GM18907 (cell line): ENCODE measurements around the gene MGAT4B.
"Not testable (repeated sequence)": the region's sequence is repeated elsewhere in the genome, so short reads cannot be mapped to it uniquely, and the experiment has no call there.

Experiments
- ATAC-seq: cut with Tn5 transposase; IDR thresholded peaks from one replicate; pipeline ENCODE4 v1.9.1; 2021; ENCODE audit warnings: mild to moderate bottlenecking, moderate library complexity; ENCODE audit not compliant: unreplicated experiment

The MGAT4B gene

GRCh38 chr5:179795863-179796833 is 10.5 kb downstream of the MGAT4B start:
- peak; percentile 69 for ATAC-seq

DNA sequence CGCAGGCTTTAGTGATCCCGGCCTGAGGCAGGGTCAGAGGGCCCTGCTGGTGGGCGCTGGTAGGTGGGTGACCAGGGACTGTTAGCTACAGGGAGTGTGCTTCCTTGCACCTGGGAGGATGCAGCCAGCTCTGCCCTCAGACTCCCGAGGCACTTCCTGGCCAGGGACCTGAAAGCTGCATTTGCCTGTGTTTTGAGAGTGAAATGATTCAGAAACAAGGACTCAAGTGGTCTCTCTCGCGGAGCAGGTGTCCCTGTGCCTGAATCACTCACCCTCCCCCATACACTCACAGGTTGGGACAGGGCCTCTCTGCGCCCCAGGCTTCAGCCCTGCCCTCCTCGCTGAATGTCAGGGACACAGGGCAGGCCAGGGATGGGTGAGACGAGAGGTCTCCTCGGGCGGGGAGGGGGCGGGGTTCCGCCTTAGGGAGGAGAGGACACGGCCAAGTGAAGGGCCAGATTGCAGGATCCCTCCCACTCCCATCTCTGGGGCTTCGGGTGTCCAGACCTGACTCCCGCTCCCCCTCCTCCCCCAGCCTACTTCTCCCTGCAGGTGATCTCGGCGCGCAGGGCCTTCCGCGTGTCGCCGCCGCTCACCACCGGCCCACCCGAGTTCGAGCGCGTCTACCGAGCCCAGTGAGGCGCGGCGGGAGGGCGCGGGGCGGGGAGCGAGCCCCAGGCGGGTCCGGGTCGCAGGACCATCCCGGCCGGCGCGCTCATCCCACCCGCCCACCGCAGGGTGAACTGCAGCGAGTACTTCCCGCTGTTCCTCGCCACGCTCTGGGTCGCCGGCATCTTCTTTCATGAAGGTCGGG is 11.4 kb downstream of the MGAT4B start:
- ATAC-seq, result peak; percentile 1

- ATAC-seq, result no peak
Measured at GRCh38 chr5:179794575-179794974, 12.1 kb downstream of the MGAT4B start.

- no peak for ATAC-seq
Measured at GRCh38 chr5:179794171-179794570, 12.5 kb downstream of the MGAT4B start.

DNA sequence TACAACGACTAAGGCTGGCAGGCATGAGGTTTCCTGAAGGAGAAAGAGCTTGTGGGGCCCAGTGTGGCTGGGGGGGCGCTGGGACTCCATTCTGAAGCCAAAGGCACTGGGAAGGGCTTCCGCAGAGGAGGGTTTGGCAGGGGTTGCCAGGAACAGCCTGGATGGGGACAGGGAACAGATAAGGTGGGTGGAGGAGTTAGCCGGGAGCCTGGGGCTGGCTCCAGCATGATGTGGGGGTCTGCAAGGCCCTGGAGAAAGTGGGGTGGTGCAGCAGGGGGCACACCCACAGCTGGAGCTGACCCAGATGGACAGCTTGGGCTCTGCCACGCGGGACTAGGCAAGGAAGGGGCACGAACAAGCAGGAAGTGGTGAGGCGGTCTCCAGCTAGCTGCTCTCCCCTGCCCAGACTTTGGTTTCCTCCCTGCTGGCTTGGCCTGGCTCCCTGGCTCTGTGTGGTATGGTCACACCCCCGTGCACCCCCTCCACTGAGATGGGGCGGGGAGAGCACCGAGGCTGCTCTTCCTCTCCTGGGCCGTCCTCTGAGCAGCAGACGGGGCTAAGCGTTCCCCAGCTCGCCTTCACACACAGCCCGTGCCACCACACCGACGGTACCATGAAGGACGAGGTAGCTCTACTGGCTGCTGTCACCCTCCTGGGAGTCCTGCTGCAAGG is 13.1 kb downstream of the MGAT4B start, which contains the start of gene LTC4S:
TSS of gene LTC4S (plus strand) at position 519 of the 672 bp plus-strand sequence. CDS start at position 614, 95 bp downstream.
- ATAC-seq, result no peak

DNA sequence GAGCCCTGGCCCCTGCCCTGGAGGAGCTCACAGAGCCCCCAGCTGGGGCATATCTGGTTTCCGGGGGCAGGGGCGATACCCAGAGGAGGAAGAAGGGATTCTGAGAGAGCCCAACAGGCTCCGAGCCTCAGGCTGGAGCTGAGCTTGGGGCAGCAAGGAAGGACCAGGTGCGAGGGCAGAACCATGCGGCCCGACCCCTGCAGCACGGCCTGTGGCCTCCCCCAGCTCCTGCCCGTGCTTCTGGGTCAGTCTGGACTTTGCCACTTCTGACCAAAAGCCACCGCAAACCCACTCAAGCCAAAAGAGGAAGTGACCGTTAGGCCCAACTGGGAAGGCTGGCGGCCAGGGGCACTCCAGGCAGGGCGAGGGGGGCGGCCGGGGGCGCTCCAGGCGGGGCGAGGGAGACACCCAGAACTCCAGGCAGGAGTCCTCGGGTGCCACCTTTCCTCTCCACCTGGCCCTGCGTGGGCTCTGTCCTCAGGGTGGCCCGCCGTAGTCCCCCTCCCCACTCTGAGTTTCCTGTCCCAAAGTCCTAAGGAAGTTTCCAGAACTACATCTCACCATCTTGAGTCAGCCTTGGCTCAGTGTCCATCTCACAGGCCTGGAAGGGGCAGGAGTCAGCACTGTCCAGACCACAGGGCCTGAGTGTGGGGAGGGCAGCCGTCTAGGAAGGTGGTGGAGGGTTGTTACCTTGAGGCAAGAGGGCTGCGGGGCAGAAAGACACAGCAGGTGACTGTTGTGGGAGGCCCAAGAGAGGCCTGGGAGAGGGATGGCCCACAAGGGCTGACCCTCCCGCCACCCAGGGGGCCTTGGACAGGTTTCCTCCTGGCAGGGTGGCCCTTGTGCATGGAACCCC is 13.8 kb downstream of the MGAT4B start:
- no peak for ATAC-seq

GRCh38 chr5:179791881-179792611 is 14.6 kb downstream of the MGAT4B start:
- ATAC-seq, result no peak

- not testable (repeated sequence) for ATAC-seq
Measured at GRCh38 chr5:179789278-179789677, 17.4 kb downstream of the MGAT4B start.

DNA sequence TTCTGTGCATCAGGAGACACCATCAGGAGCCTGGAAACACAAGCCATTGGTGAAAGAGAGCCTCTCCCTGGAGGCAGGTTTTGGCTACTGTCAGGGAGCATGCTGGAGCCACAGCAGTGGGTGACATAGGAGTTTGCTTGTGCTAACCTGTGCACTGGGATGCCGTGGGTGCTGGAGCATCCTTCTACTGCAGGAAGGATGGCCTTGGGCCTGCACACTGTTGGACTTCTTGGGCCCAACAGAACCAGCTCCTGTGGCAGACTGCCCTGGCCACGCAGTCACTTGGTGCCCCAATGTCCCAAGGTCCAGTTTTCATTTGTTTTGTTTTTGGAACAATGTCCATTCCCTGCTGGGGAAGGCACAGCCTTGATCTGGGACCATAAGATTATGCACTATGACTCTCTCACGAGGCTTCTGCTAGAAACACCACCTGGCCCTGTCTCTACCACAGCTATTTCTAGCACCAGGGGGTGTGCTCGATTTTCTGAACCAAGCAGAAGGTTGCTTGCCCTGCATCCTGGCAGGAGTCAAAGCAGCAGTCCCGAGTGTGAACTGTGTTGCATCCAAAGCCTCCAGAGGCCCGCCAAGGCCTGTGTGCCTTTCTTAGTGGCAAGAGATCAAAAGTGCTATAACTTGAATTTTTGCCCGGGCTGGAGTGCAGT is 18.3 kb downstream of the MGAT4B start:
- ATAC-seq, result no peak

DNA sequence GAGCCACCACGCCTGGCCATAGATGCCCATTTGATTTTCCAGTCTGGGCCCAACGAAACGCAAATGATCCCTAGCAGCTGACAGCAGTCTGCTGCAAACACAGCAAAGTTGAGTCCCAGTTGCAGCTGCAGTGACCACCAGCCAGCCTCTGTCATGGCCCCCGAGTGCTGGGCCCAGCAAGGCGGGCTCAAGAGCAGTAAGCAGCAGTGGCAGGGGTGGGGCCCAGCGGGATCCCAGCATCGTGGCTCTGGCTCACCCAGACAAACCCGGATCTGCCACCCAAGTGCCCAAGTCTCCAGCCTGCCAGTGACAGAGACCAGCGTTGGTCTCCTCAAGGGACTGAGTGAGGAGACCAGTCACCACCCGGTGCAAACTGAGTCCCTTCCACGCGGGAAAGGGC is 19.8 kb downstream of the MGAT4B start:
- ATAC-seq, result no peak

DNA sequence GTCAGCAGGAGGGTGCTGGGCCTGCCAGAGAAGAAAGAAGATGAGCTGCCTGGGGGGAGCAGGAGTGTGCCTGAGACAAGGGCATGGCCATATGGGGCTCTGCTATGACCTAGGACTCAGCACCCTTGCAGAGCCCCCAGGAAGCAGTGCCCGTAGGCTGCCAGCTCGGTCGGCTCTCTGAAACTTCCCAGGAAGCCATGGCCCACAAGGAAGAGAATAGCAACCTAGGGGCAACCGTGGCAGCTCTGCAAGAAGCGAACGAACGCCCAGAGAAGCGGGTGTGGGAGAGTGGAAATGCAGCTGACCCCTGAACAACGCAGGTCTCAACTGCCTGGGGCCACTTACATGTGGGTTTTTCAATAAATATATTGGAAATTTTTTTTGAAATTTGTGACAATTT is 23.5 kb downstream of the MGAT4B start:
- ATAC-seq, result no peak

- ATAC-seq, result no peak
Measured at GRCh38 chr5:179781846-179782245, 24.8 kb downstream of the MGAT4B start.

DNA sequence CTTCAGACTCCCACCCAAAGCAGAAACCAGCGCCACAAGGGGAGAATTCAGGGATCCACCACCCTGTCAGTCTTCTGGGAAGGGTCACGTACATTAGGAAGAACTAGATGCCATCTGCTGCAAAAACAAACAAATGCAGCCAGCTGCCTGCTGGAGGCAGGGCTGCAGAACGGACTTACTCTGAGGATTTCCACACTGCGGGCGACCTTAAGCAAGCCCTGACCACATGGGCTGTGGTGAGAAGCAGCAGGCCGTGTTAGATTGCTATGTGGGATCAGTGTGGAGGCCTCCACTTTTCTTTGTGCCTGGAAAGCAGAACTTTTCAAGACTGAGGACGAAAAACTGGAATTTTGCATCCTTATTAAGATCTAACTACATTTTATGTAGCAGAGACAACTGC is 26.3 kb downstream of the MGAT4B start:
- no peak for ATAC-seq

GRCh38 chr5:179779826-179780225 is 26.8 kb downstream of the MGAT4B start:
- ATAC-seq, result no peak

GRCh38 chr5:179778591-179778990 is 28.1 kb downstream of the MGAT4B start:
- no peak for ATAC-seq

DNA sequence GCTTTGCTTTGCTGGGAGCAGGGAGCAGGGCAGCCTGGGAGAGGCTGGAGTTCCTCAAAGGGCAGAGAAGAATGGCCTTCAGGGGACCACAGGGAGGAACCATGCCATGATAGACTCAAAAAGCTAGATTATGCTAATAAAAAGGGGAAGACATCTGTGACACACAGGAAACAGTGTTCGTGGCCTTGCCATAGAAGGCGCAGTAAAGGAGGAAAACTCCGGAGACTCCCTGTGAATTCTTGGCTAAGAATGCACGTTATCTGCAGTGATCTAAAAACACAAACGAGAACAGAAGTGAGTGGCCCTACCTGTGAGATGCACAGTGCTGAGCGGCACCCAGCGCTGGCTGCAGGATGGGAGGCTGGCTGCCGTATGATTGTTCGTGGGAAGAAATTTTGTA is 28.8 kb downstream of the MGAT4B start:
- no peak for ATAC-seq

DNA sequence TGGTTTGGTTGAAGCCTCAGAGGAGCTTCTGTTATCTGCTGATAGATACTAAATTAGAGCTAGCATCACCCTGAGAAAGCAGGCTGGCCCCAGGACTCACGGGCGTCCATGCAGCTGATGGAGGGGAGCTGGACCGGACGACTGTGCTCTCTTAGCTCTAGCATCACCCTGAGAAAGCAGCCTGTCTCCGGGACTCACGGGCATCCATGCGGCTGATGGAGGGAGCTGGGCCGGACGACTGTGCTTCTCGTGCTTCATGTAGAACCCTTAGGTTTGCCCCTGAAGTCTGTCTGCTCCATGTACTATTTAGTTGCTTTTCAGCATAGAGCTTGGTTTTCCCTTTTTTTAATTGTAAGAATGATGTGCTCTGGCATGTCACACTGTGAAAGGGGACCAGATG is 29.2 kb downstream of the MGAT4B start:
- no peak for ATAC-seq

GRCh38 chr5:179776411-179776938 is 30.2 kb downstream of the MGAT4B start:
- ATAC-seq, result no peak

- no peak for ATAC-seq
Measured at GRCh38 chr5:179774442-179774841, 32.2 kb downstream of the MGAT4B start.
